CD4-positive, alpha-beta T cell treated with Interferon alpha-2 for 1 hour (primary cell): Measurements from ENCODE around the gene SAMM50.

Source experiments
- DNase-seq, 2 donors: peaks; one replicate each; pipeline ENCODE4 v3.0.0-alpha.2; 2020 to 2022

The SAMM50 gene

DNA sequence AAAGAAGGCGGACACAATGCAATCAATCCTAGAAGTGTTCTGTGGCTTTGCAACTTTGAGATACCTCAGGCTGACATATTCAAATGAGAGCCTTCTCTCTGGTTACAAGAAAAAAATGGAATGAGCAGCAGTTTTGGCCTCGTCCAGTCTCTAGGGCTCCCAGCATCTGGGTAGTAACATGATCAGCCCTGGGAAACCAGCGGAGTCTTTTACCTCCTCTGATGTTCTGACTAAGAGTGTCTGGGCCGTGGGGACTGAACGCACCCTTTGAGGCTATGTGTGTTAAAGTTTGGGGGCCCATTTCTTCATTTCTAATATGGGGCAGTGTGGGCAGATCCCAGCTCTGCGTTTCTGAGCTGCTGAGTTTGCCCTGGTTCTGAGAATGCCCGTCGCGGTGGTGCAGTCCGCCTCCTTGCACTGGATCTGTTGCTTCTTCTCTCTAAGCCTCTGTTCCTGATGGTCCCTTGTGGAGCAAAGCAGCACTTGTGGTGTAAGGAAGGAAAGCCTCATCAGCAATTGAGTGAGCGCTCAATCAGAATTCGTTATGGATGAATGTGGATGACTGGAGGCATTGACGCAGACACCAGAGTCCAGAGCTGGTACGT, 77.0 kb downstream of the SAMM50 start:
- no peak for DNase-seq

DNA sequence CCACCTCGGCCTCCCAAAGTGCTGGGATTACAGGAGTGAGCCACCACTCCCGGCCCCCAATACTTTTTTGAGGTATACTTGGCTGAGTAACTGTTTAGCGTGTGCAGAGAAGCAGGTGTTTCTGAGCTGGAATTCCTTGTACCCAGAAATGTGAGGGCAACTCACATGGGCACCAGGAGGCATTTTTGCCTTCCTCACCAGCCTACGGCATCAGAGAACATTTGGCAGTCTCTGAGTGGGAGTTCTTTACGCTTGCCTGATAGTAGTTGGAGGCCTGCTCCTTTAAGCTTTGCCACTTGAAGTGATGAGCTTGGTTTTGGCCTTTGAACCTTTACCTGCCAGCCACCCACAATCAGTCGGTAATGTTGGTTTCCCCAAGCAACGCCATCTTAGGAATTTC, 78.0 kb downstream of the SAMM50 start:
- no peak for DNase-seq

DNA sequence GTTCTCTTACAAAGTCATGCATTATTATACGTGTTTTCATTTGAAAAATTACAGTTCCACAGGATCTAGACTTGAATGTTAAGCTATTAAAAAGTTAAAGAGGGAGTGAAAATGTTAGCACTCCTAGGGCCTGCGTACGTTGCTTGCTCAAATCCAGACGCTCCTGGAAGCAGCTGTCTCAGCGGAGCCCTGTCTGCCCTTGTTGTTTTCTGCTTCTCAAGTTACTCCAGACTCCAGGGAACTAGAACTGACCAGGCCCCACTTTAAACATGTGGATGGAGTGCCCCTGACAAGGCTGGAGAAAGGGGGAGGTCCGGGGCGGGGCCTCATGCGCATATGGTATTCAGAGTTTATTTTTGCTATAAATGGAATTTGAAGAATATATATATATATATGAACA, 78.5 kb downstream of the SAMM50 start:
- no peak for DNase-seq

DNA sequence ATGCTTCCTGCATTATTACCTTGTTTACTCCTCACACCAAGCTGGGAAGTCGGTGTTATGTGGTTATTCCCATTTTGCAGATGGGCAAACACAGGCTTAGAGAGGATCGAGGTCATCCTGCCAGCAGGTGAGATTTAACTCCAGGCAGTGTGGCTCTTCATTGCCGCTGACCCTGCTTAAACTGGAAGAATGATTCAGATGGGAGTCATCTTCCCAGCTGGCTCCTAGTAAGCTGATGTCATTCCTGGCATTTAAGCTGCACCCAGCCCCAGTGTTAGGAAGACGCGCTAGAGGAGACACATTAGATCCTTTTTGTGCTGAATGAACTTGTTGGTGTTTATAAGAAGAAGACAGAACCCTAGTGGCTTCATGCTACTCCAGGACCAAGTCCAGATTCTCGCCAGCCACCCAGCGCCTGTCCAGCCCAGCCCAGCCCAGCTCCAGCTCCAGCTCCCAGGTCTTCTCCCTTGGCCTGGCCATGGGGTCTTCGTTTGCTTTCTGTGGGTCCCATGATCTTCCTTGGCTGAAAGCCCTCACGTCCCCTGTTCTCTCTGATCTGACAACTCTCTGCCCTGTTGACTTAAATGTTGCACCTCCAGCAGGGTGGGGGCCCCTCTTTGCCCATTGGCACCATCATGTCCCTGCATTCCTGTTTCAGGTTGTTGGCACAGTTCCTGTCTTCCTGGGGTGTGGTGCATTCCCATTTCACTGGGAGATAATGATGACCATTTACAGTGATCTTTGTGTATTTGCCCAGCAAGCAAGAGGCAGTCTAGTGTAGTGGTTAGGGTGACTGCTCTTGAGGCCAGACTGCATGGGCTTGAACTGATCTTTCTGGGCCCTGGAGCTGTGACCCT, 82.5 kb downstream of the SAMM50 start:
- DNase-seq = no peak

DNA sequence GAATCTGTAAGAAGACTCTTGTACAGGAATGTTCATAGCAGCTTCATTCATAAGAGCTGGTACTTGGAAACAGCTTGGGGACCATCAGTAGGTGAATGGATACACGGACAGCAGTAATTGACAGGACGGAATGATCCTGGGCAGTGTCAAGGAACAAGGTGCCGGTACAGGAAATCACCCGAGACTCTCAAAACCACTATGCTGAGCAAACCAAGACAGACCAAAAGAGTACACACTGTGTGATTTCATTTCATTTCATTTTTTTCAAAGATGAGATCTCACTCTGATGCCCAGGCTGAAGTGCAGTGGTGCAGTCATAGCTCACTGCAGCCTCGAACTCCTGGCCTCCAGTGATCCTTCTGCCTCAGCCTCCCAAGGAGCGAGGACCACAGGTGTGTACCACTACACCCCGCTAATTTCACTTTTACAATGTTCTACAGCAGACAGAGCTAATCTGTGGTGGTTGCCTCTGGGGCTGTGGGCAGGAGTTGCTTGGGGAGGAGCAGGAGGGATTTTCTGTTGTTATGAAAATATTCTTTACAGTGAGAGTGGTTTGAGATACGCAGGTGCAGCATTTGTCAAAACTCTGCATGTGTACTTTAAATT, 84.4 kb downstream of the SAMM50 start:
- no peak for DNase-seq

DNA sequence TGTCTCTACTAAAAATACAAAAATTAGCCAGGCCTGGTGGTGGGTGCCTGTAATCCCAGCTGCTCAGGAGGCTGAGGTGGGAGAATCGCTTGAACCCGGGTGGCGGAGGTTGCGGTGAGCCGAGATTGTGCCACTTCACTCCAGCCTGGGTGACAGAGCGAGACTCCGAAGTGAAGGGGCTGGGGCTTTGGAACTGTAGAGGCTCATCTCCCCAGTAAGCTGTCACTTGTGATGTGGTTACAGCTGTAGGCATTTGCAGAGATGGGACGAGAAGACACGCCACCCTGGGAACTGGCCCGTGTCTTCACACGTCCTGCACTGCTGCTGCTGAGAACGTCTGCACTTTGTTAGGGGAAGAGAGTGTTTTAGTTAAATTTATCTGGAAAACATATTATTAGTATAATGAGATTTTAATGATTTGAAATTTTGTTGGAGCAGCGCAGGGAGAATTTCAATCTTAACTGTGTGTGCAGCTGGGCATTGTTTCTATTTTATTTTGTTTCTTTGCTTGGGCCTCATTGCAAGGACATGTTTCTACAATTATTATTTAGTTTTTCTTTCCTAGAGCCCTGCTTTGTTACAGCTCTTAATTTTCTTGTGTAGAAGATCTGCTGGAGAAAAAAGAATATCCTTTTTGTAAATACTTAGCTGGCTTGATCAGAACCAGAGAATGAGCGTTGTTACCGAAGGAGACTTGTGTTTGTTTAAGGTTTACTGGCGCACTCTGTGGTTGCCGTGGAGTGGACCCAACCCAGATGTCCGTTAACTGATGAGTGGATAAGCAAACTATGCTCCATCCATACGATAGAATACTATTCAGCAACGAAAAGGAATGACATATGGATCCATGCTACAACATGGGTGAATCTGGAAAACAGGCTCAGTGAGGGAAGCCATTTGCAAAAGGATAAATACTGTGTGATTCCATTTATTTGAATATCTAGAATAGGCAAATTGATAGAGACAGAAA, 87.3 kb downstream of the SAMM50 start:
- DNase-seq = no peak

DNA sequence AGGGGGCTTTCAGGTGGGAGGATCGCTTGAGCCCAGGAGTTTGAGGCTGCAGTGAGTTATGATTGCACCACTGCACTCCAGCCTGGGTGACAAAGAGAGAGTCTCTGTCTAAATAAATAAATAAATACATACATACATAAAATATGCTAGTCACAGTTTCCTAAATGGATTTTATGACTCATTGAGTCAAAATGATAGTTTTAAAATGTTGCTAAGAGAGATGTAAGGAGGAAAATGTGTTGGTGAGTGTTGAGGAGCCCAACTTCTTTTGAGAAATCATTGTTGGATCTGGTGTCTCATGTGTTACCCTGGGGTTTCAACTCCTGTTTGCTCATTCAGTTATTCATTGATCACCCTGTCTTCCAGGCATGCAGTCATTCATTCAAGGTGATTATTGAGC, 89.9 kb downstream of the SAMM50 start:
- no peak for DNase-seq
